ENCODE measurements around the gene PSMD5.

DNA sequence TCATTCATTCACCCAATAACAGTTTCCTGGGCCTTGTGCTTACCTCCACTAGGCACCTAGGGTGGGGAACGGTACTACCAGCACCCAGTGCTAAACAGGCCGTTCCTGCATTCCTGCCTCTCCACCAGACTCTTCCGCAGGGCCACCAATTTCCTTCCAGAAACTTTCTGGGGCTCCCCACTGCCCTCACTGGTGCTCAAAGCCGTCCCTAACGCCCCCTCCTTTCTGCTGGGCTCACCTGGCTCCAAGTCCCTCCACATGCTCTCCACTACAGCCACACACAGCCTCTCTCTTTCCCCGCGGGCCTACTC is 32.9 kb upstream of the PSMD5 start:
- TF ChIP-seq CTCF (conservative IDR thresholded peaks at IDR 0.05) (no peak), ZFX (IDR thresholded peaks at IDR 0.05) (no peak)

All from C4-2B (cell line).